Stomach (tissue), 9 donors: ENCODE measurements around the gene SIRT7. TPM values are rescaled to one million over a fixed set of nuclear protein-coding genes. Genes with fewer than 3 reads are reported as not detected.

ENCODE experiments used
- DNase-seq, 2 donors: peaks; one replicate each; pipeline versions ENCODE4 v3.0.0 to v3.0.0-alpha.2; 2013 to 2019
- H3K27ac ChIP-seq, 5 donors: fragments of 200-600 bp in 4 of 5; sonication (generic) in 4 of 5; one replicate each; pipeline ENCODE4 v1.5.1; 2013 to 2019; ENCODE audit warnings: mild to moderate bottlenecking in 1 of 5, moderate library complexity in 1 of 5
- H3K27me3 ChIP-seq, 3 donors: fragments of 200-600 bp; sonication (generic); one replicate each; pipeline ENCODE4 v1.5.1; 2017 to 2019; ENCODE audit warnings: mixed run types in 1 of 3
- H3K36me3 ChIP-seq, 4 donors: fragments of 200-600 bp; sonication (generic); 1 replicate in 3 of 4; 2 replicates in 1 of 4; pipeline ENCODE4 v1.5.1; 2016 to 2019
- H3K4me1 ChIP-seq, 4 donors: fragments of 200-600 bp; sonication (generic); one replicate each; pipeline ENCODE4 v1.5.1; 2016 to 2019
- H3K4me3 ChIP-seq, 4 donors: fragments of 200-600 bp; sonication (generic) in 3 of 4; one replicate each; pipeline ENCODE4 v1.5.1; 2016 to 2019; ENCODE audit warnings: mild to moderate bottlenecking in 1 of 4
- H3K9me3 ChIP-seq, 4 donors: fragments of 200-600 bp; sonication (generic); one replicate each; pipeline ENCODE4 v1.5.1; 2016 to 2019
- EP300 ChIP-seq: sonication (generic); formaldehyde crosslinking; IDR thresholded peaks from one replicate; pipeline ENCODE4 v1.6.1; 2017; ENCODE audit warnings: antibody characterized with exemption
- POLR2A ChIP-seq, 4 donors: fragments of 450-650 bp; IDR thresholded peaks; one replicate each; pipeline ENCODE4 v1.6.1; 2016; ENCODE audit warnings: antibody characterized with exemption in 4 of 4, control low read depth in 2 of 4, mild to moderate bottlenecking in 1 of 4, moderate library complexity in 1 of 4
- POLR2AphosphoS5 ChIP-seq, 3 donors: sonication (generic); formaldehyde crosslinking; IDR thresholded peaks; one replicate each; pipeline ENCODE4 v1.6.1; 2016; ENCODE audit warnings: antibody characterized with exemption in 3 of 3
- WGBS, 5 donors: extraction: QIAGEN DNeasy Blood & Tissue Kit in 3 of 5; methylation state at CpG; one replicate each; pipeline versions ENCODE4 v1.1.5 to v1.1.7; 2013 to 2018; 5-methylcytosine and 5-hydroxymethylcytosine counted together
- intact Hi-C: fragments of 100-400 bp; cut with DNase I; formaldehyde crosslinking; loops from one replicate; pipeline ENCODE4 v1.15.1; 2023; ENCODE audit warnings: low total_unique reads
- polyA plus RNA-seq, 3 donors: library from polyadenylated mRNA; stranded (reverse); fragments of 200-250 nt; gene quantifications; one replicate each; pipeline ENCODE4 v1.2.3, GENCODE V29; 2013
- total RNA-seq, 5 donors: library from RNA; depleted of rRNA; stranded (reverse); fragments of >200 nt; gene quantifications; one replicate each; pipeline versions ENCODE4 v1.1.0 to v1.2.3, GENCODE V29; 2014 to 2016
- TF ChIP-seq, protein P1 (sequence below), 7 experiments: fragments of 450-650 bp in 4 of 7; fragments of 200-600 bp in 3 of 7; sonication (generic) in 3 of 7; IDR thresholded peaks; one replicate each; pipeline ENCODE4 v1.5.1; 2016 to 2019; ENCODE audit warnings: antibody characterized with exemption in 7 of 7, control low read depth in 2 of 7, mild to moderate bottlenecking in 1 of 7
- donor health status: healthy with polysubstance abuse.
- donor health status: Bipolar disorder and iron deficiency.
- donor health status: healthy.

SIRT7 gene
- total and polyA plus RNA-seq, 8 donors: 18.2 to 128 (median 45.5) TPM

GRCh38 chr17:81921996-81922565 lies 4.1 kb upstream of the SIRT7 start:
- peaks cover 23 to 39% (median 30%) of the 10 kb centered on the region in 4 donors for H3K36me3 ChIP-seq
- 94 to 96% (median 94%) methylated on average over 21 to 23 of the region's 23 CpGs for WGBS, 5 donors
- H3K9me3 ChIP-seq: no peaks in the 10 kb centered on the region
- peaks cover 62 to 94% (median 84%) of the 10 kb centered on the region in 4 donors for H3K4me1 ChIP-seq
- DNase-seq: no peak
- TF ChIP-seq POLR2A (IDR thresholded peaks at IDR 0.05) (no peak), EP300 (no peak), POLR2AphosphoS5 (IDR thresholded peaks at IDR 0.05) (no peak)
- TF ChIP-seq, protein P1, sequence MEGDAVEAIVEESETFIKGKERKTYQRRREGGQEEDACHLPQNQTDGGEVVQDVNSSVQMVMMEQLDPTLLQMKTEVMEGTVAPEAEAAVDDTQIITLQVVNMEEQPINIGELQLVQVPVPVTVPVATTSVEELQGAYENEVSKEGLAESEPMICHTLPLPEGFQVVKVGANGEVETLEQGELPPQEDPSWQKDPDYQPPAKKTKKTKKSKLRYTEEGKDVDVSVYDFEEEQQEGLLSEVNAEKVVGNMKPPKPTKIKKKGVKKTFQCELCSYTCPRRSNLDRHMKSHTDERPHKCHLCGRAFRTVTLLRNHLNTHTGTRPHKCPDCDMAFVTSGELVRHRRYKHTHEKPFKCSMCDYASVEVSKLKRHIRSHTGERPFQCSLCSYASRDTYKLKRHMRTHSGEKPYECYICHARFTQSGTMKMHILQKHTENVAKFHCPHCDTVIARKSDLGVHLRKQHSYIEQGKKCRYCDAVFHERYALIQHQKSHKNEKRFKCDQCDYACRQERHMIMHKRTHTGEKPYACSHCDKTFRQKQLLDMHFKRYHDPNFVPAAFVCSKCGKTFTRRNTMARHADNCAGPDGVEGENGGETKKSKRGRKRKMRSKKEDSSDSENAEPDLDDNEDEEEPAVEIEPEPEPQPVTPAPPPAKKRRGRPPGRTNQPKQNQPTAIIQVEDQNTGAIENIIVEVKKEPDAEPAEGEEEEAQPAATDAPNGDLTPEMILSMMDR (IDR thresholded peaks at IDR 0.05): no peak
- H3K27ac ChIP-seq: peak overlapping the region in 3 of 5 donors; percentile 79 to 99 (median 98)
- intact Hi-C loops: no loop called here
- no peaks in the 10 kb centered on the region for H3K27me3 ChIP-seq
- peak overlapping the region in 2 of 4 donors; percentile 38 to 41 for H3K4me3 ChIP-seq

DNA sequence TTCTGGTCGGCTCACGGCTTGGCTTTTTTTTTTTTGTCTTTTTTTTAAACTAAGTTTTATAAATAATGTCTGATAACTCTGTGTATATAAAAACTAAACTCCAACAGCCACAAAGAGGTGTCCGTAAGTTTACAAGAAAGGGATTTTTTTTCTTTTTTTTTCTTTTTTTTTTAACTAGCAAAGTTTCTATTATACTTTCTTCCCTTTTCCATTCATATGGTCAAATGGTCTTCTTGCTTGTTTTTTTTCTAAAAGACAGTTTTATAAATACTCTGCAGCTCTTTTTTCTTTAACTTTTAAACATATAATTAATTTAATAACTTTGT lies 3.5 kb upstream of the SIRT7 start:
- peaks cover 68 to 97% (median 90%) of the 10 kb centered on the region in 4 donors for H3K4me1 ChIP-seq

GRCh38 chr17:81920612-81921536 lies 2.9 kb upstream of the SIRT7 start:
- peaks cover 65 to 97% (median 91%) of the 10 kb centered on the region in 4 donors for H3K4me1 ChIP-seq

More for the DNA sequence above, 3.5 kb upstream of the SIRT7 start:
- WGBS, 5 donors: 75 to 86% (median 81%) methylated on average over 3 of the region's 3 CpGs
- TF ChIP-seq, protein P1 (IDR thresholded peaks at IDR 0.05): no peak
- intact Hi-C loops: no loop called here
- Histone ChIP-seq H3K36me3 (peaks cover 23 to 39% (median 30%) of the 10 kb centered on the region in 4 donors), H3K27ac (peak overlapping the region in 2 of 5 donors; percentile 98 to 99), H3K4me3 (no peak overlapping the region), H3K27me3 (no peaks in the 10 kb centered on the region), H3K9me3 (no peaks in the 10 kb centered on the region)
- no peak for DNase-seq

More at GRCh38 chr17:81920612-81921536, 2.9 kb upstream of the SIRT7 start:
- H3K9me3 ChIP-seq: no peaks in the 10 kb centered on the region
- WGBS, 5 donors: 81 to 90% (median 86%) methylated on average over 31 to 33 of the region's 33 CpGs
- no peak for DNase-seq
- H3K27me3 ChIP-seq: no peaks in the 10 kb centered on the region
- intact Hi-C loops: no loop called here
- TF ChIP-seq POLR2AphosphoS5 (IDR thresholded peaks at IDR 0.05): no peak
- TF ChIP-seq POLR2A (IDR thresholded peaks at IDR 0.05): no peak
- TF ChIP-seq, protein P1 (IDR thresholded peaks at IDR 0.05): no peak
- no peak for TF ChIP-seq EP300
- peaks cover 23 to 42% (median 32%) of the 10 kb centered on the region in 4 donors for H3K36me3 ChIP-seq
- peak overlapping the region; percentile 34 to 98 (median 84) for H3K27ac ChIP-seq
- no peak overlapping the region for H3K4me3 ChIP-seq
